OCI-LY7 (cell line): ENCODE results near the gene TAF10. TPM values are rescaled to one million over a fixed set of nuclear protein-coding genes. Genes with fewer than 3 reads are reported as not detected.

Experiments
- BruUV-seq: library from RNA; stranded (reverse); fragments of 400-500 nt; replicated peaks from 2 replicates; lab custom pipeline; 2021; lab: Mats Ljungman, UMichigan
- CTCF ChIA-PET: fragments of 300-600 bp; sonication (Branson Sonifier 250); formaldehyde crosslinking; loops from one replicate; lab custom pipeline; 2022; ENCODE audit warnings: antibody characterized with exemption; ENCODE audit not compliant: unreplicated experiment; lab: Charles Lee
- POLR2A ChIA-PET: fragments of 300-600 bp; sonication (Branson Sonifier 250); formaldehyde crosslinking; loops from one replicate; lab custom pipeline; 2022; ENCODE audit warnings: antibody characterized with exemption; lab: Charles Lee
- DNase-seq: peaks from one replicate; pipeline ENCODE4 v3.0.0-alpha.2; 2015; ENCODE audit warnings: low spot score
- H2AFZ ChIP-seq: fragments of 200-600 bp; sonication (generic), shearing (Covaris generic); 2 replicates; pipeline ENCODE4 v1.6.1; 2014; ENCODE audit warnings: mild to moderate bottlenecking, antibody characterized with exemption, low read length, moderate library complexity
- H3K27ac ChIP-seq: fragments of 200-600 bp; sonication (generic); 2 replicates; pipeline ENCODE4 v1.5.1; 2014; ENCODE audit warnings: mixed run types, low read depth, mild to moderate bottlenecking, moderate library complexity, low read length, inconsistent platforms; ENCODE audit not compliant: poor library complexity, severe bottlenecking
- H3K36me3 ChIP-seq: fragments of 200-600 bp; sonication (generic); 2 replicates; pipeline ENCODE4 v1.6.1; 2014; ENCODE audit warnings: mild to moderate bottlenecking, antibody characterized with exemption, low read length, moderate library complexity, mixed read lengths; ENCODE audit not compliant: insufficient read depth
- H3K4me1 ChIP-seq: fragments of 200-600 bp; sonication (generic); 2 replicates; pipeline ENCODE4 v1.5.1; 2014; ENCODE audit warnings: mild to moderate bottlenecking, low read length; ENCODE audit not compliant: insufficient read depth, poor library complexity, severe bottlenecking
- H3K4me2 ChIP-seq: fragments of 200-600 bp; sonication (generic); 2 replicates; pipeline ENCODE4 v1.6.1; 2014; ENCODE audit warnings: mild to moderate bottlenecking, low read length
- H3K4me3 ChIP-seq: fragments of 200-600 bp; sonication (generic); 2 replicates; pipeline ENCODE4 v1.5.1; 2014; ENCODE audit warnings: mild to moderate bottlenecking, low read depth, low read length; ENCODE audit not compliant: poor library complexity, severe bottlenecking
- H3K79me2 ChIP-seq: fragments of 200-600 bp; sonication (generic); 2 replicates; pipeline ENCODE4 v1.6.1; 2016; ENCODE audit warnings: low read depth, mild to moderate bottlenecking, low read length, moderate library complexity, mixed read lengths; ENCODE audit not compliant: insufficient read depth
- H3K9me2 ChIP-seq: fragments of 200-600 bp; sonication (generic); 2 replicates; pipeline ENCODE4 v1.6.1; 2016; ENCODE audit warnings: mild to moderate bottlenecking, low read length, mixed read lengths; ENCODE audit not compliant: insufficient read depth
- H3K9me3 ChIP-seq: fragments of 200-600 bp; sonication (generic); 2 replicates; pipeline ENCODE4 v1.6.1; 2014; ENCODE audit warnings: mild to moderate bottlenecking, mixed run types, low read length, mixed read lengths
- H4K20me1 ChIP-seq: fragments of 200-600 bp; sonication (generic); 2 replicates; pipeline ENCODE4 v1.6.1; 2014; ENCODE audit warnings: mild to moderate bottlenecking, antibody characterized with exemption, low read length, moderate library complexity, mixed read lengths; ENCODE audit not compliant: insufficient read depth
- CTCF ChIP-seq: fragments of 200-600 bp; sonication (generic); conservative IDR thresholded peaks from 2 replicates; pipeline ENCODE4 v1.5.1; 2014; ENCODE audit warnings: mild to moderate bottlenecking, antibody characterized with exemption, low read length, moderate library complexity, mixed read lengths
- EZH2phosphoT487 ChIP-seq: fragments of 200-600 bp; sonication (generic); IDR thresholded peaks from 2 replicates; pipeline ENCODE4 v1.6.1; 2018; ENCODE audit warnings: low read depth, borderline replicate concordance, mild to moderate bottlenecking, mixed run types, antibody characterized with exemption, low read length, moderate library complexity, mixed read lengths
- intact Hi-C: fragments of 100-400 bp; cut with micrococcal nuclease; formaldehyde crosslinking; loops from one replicate; pipeline ENCODE4 v1.10.0; 2022; ENCODE audit not compliant: unreplicated experiment
- total RNA-seq, 2 experiments: library from RNA; depleted of rRNA in 1 of 2; stranded (reverse); fragments of >200 nt in 1 of 2; shearing (Covaris generic) in 1 of 2; gene quantifications; 2 replicates each; pipeline ENCODE4 v1.2.3, GENCODE V29; 2014 to 2022

Gene TAF10
- total RNA-seq, 2 experiments from 2014 or later = 117 to 146 TPM

DNA sequence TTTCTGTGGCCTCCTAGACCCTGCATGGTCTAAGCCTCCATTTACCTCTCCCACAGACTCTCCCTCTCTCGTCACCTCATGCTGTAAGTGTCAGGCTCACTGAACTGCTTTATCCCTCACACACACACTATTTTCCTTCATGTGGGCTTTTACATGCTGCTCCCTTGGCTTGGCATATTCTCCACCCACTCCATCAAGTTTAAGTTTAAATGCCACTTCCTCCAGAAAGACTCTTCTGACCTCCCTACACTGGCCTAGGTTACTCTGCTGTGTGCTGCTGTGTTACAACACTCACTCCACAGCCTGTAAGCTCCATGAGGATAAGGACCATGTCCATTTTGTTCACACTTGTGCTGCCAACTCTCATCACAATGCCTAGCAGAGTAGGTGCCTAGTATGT lies 41.1 kb upstream of the TAF10 start:
- no TSS peak for BruUV-seq
- no peak overlapping the region for H3K4me3 ChIP-seq
- no peaks in the 10 kb centered on the region for H3K9me2 ChIP-seq
- H3K27ac ChIP-seq = no peak overlapping the region
- CTCF ChIA-PET = no interaction called here
- no peaks in the 10 kb centered on the region for H3K79me2 ChIP-seq
- no peak for DNase-seq
- H3K4me1 ChIP-seq = no peaks in the 10 kb centered on the region
- no peaks in the 10 kb centered on the region for H3K36me3 ChIP-seq
- no peak for TF ChIP-seq EZH2phosphoT487
- no peak for TF ChIP-seq CTCF
- H2AFZ ChIP-seq = no peak overlapping the region
- intact Hi-C loops = no loop called here
- no peaks in the 10 kb centered on the region for H4K20me1 ChIP-seq
- POLR2A ChIA-PET = interaction anchor here (0.6 to 0.8 kb wide), 2 partner anchors 9 to 157 kb away, joined by 3 read pairs; no protein-coding TSS in a partner anchor
- no peaks in the 10 kb centered on the region for H3K9me3 ChIP-seq
- no peak overlapping the region for H3K4me2 ChIP-seq

DNA sequence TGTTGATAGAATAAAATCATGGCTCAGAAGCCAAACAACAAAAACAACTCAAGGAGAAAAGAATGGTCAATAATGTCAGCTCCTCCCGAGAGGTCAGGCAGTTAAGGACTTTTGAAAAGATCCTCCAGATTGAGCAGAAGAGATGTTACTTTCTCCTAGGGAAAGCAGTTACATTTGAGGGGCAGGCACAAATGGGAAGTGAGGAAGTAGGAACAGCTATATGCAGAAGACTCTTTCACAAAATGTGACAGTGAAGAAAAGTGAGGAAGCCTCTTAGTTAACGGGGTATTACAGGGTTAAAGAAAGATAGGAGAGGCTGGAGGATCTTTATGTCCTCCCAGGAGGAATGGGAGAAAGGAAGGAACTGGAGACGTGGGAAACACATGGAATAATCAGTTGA lies 40.2 kb upstream of the TAF10 start:
- no peak for DNase-seq

More for the DNA sequence above, 40.2 kb upstream of the TAF10 start:
- Histone ChIP-seq H3K79me2 (no peaks in the 10 kb centered on the region), H2AFZ (no peak overlapping the region), H3K9me3 (no peaks in the 10 kb centered on the region), H4K20me1 (no peaks in the 10 kb centered on the region), H3K4me1 (peaks cover 5% of the 10 kb centered on the region), H3K9me2 (no peaks in the 10 kb centered on the region), H3K4me2 (no peak overlapping the region), H3K27ac (no peak overlapping the region), H3K4me3 (no peak overlapping the region), H3K36me3 (no peaks in the 10 kb centered on the region)
- POLR2A ChIA-PET = interaction anchor here (0.6 to 1.0 kb wide), 3 partner anchors 25 to 40 kb away, joined by 3 to 4 read pairs (median 3); partner anchors contain the start of genes MRPL17 and TAF10
- intact Hi-C loops = no loop called here
- no peak for TF ChIP-seq CTCF
- no peak for TF ChIP-seq EZH2phosphoT487
- no TSS peak for BruUV-seq
- CTCF ChIA-PET = no interaction called here
